Hepatic stellate cell (primary cell): ENCODE results near the gene ATP10A.
"Not testable (repeated sequence)": the region's sequence is repeated elsewhere in the genome, so short reads cannot be mapped to it uniquely, and the experiment has no call there.

Experiments used
- DNase-seq: peaks from one replicate; pipeline ENCODE4 v3.0.0; 2011; ENCODE audit warnings: low spot score

Gene ATP10A

DNA sequence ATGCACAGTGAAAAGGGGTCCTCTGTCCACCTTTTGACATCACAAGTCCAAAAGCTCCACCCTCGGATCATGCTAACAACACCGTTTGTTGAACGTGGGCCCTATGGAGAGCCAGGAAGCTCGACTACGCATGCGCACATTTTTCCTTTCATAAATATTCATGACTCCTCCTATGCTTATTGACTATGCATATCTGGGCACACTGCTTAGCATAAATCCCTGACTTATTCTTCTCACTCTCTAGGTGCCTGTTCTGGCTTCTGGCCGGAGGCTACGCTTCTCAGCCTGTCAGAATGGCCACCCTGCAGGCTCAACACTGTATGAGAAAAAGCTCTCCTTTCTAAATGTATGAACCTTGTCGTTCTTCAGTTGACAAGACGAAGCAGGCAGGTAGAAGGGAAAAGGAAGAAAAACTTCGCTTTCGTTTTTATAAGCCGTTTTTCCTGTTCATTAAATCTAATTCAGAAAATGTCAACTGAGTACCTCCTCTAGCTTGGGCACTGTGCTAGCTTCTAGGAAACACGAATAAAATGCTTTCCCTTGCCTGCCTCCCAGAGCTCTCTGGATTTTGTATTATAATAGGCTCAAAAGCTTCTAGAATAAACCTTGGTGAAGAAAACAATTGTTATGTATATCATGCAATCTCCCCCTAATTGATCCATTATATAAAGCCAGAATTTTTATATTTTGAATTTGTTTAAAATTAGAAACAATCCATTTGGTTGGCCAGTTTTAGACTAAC is 207.7 kb downstream of the ATP10A start:
- DNase-seq = no peak

DNA sequence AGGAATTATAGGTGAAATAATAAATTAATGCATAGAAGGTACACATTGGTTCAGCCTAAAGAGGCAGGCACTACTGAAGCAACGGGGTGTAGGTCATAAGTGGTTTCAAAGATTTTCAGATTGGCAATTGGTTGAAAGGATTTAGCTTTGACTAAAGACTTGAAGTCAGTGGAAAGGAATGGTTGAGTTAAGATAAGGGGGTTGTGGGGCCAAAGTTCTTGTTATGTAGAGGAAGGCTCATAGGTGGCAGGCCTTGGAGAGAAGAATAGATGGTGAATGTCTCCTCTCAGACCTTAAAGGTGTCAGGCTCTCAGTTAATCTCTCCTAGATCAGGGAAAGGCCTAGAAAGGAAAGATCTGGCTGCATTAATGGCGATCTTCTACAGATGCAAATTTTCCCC is 209.8 kb downstream of the ATP10A start:
- DNase-seq = no peak

DNA sequence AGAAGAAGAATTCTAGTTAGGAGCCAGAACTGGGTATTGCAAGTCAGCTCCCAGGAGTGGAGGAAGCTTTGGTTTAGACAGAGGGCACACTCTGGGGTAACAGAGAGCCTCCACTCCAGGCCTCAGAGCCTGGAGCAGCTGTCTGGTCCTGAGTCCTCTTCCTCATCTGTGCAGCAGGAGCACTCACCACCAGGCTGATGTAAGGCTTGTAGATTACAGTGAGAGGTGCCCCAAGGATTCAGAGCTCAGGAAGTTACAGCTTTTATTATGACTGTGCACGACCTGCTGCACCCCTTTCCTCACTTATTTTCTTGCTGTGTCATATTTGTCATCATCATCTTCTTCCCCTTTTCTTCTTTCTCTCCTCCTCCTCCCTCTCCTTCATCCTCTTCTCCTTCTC is 210.4 kb downstream of the ATP10A start:
- DNase-seq = no peak

GRCh38 chr15:25649390-25649789 is 213.7 kb downstream of the ATP10A start:
- no peak for DNase-seq

DNA sequence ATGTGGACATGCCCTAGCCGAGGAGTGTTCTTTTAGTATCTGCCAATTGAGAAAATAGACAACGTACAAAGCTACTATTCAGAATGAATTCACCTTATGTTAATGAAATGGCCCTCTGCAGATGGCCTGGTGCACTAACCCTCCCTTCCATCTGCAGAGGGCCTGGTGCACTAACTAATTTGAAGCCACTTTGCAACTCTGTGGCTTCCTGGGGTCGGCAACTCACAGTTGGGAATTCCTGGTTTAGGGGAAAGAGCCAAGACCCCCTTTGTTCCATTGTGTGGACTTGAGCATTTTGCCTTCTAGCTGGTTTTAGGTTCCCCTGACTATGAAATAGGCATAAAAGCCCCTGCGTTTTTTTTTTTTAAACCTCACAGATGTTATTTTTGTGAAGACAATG is 220.0 kb downstream of the ATP10A start:
- no peak for DNase-seq

DNA sequence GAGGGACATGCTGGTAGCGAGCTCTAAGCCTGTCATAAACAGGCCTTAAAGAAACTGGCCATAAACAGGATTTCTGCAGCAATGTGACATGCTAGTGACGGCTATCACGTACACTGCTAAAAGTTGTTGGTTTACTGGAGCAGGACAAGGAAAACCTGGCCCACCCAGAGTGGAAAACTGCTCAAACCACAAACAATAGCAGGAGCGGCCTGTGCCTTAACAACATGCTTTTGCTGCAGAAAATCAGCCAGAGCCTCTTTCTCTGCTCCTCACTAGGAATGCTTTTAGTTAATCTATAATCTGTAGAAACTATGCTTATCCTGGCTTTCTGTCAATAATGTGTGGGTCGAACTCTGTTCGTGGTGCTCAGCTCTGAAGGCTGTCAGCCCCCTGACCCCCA is 221.4 kb downstream of the ATP10A start:
- no peak for DNase-seq

DNA sequence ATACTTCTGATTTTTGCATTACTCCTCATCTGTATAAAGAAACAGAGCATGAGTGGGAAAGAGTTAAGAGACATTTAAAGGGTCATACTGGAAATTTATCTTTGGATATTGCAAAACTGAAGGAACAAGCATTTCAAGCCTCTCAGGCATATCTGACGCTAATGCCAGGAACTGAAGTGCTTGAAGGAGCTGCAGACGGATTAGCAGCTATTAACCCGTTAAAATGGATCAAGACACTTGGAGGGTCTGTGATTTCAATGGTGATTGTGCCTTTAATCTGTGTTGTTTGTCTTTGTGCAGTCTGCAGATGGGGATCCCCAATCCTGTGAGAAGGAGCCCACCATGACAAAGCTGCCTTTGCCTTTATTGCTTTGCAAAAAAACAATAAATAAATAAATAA is 221.8 kb downstream of the ATP10A start:
- DNase-seq = no peak

GRCh38 chr15:25640959-25641358 is 222.2 kb downstream of the ATP10A start:
- DNase-seq = not testable (repeated sequence)

GRCh38 chr15:25640381-25640780 is 222.7 kb downstream of the ATP10A start:
- DNase-seq = no peak

- not testable (repeated sequence) for DNase-seq
Observed at GRCh38 chr15:25636486-25636885, 226.6 kb downstream of the ATP10A start.

- no peak for DNase-seq
Observed at GRCh38 chr15:25635191-25635590, 227.9 kb downstream of the ATP10A start.

DNA sequence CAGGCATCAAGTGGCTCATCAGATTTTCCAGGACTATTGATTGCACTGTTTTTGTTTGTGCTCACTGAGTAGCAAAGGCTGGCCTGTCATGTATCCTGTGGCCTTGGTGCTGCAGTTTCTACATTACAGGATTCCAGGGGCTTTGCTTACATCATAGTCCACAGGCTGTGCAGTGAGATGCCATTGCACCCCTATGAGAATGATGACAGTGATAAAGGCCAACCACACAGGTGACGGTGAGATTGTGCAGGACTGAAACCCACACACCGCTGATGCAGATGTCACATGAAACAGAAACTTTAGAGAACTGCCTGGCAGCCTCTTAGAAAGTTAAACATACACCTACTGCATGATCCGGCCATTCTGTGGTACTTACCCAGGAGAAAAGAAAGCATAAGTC is 229.3 kb downstream of the ATP10A start:
- DNase-seq = no peak

DNA sequence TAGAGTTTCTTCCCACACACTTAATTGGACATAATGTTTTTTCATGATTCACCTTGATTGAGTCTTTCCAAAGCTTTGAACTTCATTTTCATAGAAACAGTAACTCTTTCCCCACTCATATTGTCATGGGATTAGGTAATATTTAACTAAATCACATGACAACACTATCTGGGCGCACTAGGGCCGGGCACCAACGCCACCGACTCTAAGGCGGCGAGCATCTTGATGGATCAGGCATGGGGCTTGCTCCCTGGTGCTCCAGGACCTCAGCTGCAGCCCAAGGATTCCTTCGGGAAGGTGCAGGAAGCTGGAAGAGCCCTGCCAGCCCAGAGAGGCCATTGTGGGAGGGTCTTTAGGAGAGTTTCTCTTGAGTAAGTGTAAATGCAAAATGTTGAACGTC is 231.2 kb downstream of the ATP10A start:
- no peak for DNase-seq
